GM12891 (cell line): ENCODE data around the gene HIC1.

Source experiments
- DNase-seq: peaks from one replicate; pipeline ENCODE4 v3.0.0; 2011; ENCODE audit warnings: low spot score; ENCODE audit not compliant: insufficient read length
- FAIRE-seq: peaks from 2 replicates; lab custom pipeline; 2011; peaks lifted over from hg19 to GRCh38; lab: Jason Lieb, UNC
- PAX5 ChIP-seq: IDR thresholded peaks from 2 replicates; pipeline ENCODE4 v1.6.1; 2011; ENCODE audit warnings: low read length, moderate library complexity, mild to moderate bottlenecking; ENCODE audit not compliant: insufficient read depth, severe bottlenecking
- POLR2A ChIP-seq: IDR thresholded peaks from 2 replicates; pipeline ENCODE4 v1.6.1; 2011; ENCODE audit warnings: low read depth, low read length, control low read depth
- POLR2AphosphoS5 ChIP-seq: IDR thresholded peaks from 2 replicates; pipeline ENCODE4 v1.6.1; 2011; ENCODE audit warnings: low read depth, low read length, control low read depth
- POU2F2 ChIP-seq: IDR thresholded peaks from 2 replicates; pipeline ENCODE4 v1.6.1; 2011; ENCODE audit warnings: low read depth, mild to moderate bottlenecking, control low read depth, low read length, moderate library complexity
- SPI1 ChIP-seq: IDR thresholded peaks from 2 replicates; pipeline ENCODE4 v1.6.1; 2011; ENCODE audit warnings: low read depth, low read length, control low read depth
- TAF1 ChIP-seq: IDR thresholded peaks from 2 replicates; pipeline ENCODE4 v1.6.1; 2011; ENCODE audit warnings: low read depth, low read length, control low read depth

The HIC1 gene

DNA sequence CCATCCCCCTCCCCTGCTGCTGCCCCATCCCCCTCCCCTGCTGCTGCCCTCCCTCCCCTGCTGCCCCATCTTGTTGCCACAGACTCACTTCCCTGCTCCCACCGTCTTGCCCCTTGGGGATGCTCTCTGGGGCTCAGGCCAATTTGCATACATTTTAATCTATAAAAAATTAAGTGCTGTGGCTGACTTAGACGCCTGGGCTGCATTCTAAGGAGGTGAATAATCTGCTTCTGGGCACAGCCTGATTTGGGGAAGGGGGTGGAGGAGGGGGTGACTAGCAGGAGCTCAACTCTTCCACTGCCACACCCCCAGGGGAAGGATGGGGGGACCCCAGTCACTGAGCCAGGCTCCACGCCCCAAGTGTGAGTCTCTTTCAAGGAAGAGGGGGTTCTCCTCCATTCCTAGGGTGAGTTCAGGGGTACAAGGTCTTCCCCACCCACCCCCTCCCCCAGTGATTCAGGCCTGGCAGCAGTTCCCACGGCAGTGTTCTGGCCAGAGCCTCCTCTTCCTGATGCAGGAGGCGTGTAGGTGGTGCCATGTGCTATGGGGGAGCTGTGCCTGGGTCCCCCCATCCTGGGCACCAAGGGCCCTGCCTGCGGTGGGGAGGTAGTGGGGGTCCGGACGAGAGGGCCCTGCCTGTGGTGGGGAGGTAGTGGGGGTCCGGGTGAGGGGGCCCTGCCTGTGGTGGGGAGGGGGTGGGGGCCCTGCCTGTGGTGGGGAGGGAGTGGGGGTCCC is 19.9 kb upstream of the HIC1 start:
- DNase-seq (no peak), FAIRE-seq (no peak)
- no peak for TF ChIP-seq PAX5
- TF ChIP-seq POLR2A: no peak
- TF ChIP-seq SPI1: no peak

DNA sequence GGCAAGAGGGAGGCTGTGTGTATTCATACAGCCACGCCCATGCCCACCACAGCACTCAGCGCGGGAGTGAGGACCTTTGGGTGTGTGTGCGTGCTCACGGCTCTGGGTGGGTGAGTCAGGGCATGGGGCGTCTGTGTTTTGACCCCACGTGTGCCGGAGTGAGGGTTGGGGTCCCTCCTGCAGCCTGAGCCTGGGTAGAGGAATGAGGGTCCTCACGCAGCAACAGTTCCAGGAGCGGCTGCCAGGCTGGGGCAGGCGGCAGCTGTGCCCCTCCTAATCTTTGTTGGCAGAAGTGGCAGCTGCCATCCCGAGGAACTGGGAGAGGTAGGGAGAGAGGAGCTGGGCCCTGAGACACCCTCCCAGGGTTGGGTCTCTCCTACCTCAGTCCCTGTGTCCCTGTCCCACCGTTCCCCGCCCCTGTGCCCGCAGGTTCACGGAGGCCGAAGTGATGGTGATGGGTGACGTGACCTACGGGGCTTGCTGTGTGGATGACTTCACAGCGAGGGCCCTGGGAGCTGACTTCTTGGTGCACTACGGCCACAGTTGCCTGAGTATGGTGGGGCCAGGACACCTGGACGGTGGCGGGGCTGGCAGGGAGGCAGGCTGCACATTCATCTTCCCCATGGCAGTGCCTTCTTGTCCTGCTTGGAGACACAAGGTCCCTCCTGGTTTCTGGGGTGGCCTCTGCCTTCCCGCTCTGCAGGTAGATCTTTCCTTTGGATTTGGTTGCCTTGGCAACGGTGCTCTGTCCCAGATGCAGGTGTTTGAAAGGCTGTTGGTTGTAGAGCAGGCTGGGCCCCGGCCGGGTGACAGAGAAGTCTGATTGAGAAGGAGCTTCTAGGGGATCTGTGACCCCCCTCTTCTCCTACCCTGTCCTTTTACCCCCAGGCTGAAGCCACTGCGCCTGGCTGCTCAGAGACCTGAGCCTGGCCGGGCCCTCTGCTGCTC is 19.1 kb upstream of the HIC1 start:
- no peak for DNase-seq
- FAIRE-seq: no peak
- TF ChIP-seq PAX5 (no peak), POU2F2 (no peak), SPI1 (no peak), TAF1 (no peak), POLR2A (no peak), POLR2AphosphoS5 (no peak)

DNA sequence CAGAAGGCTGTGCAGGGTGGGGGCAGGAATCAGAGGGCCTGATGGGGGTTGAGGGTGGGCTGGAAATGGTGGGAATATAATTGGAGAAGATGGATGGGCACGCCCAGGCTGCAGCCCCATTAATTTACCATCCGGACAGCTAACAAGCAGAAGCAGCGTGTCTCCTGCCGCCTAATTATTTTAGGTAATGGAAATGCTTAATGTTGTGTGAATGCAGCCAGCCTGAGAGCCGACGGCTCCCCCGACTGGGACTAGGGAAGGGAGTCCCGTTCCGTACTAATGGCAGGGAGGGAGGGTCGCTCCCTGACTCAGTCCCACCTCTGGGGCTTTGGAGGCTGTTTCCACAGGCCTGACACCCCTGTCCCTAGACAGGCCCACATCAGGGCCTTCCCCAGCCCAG is 17.7 kb upstream of the HIC1 start:
- no peak for DNase-seq
- no peak for TF ChIP-seq SPI1
- TF ChIP-seq POLR2A: no peak
- TF ChIP-seq POU2F2: no peak
- TF ChIP-seq PAX5: no peak
- TF ChIP-seq TAF1: no peak
- no peak for TF ChIP-seq POLR2AphosphoS5
- FAIRE-seq: no peak

DNA sequence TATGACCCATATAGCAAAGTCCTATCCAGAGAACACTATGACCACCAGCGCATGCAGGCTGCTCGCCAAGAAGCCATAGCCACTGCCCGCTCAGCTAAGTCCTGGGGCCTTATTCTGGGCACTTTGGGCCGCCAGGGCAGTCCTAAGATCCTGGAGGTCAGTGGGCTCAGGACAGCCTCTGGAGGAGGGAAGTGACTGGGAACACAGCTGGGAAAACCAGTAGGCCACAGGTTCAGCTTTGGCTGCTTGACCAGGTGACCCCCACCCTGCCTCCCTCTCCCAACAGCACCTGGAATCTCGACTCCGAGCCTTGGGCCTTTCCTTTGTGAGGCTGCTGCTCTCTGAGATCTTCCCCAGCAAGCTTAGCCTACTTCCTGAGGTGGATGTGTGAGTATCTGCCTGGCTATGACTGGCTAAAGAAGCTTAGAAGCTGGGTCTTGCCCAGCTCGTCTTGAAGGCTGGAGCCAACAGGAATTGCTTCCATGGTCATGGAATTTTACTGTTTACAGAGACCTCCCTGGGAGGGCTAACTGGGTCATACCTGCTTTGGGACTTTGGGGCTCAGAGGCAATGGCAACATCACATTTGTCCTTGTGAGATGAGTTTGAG is 14.6 kb upstream of the HIC1 start:
- TF ChIP-seq PAX5: no peak
- no peak for TF ChIP-seq POLR2AphosphoS5
- no peak for TF ChIP-seq TAF1
- TF ChIP-seq POU2F2: no peak
- TF ChIP-seq SPI1: no peak
- TF ChIP-seq POLR2A: no peak
- FAIRE-seq (no peak), DNase-seq (no peak)

DNA sequence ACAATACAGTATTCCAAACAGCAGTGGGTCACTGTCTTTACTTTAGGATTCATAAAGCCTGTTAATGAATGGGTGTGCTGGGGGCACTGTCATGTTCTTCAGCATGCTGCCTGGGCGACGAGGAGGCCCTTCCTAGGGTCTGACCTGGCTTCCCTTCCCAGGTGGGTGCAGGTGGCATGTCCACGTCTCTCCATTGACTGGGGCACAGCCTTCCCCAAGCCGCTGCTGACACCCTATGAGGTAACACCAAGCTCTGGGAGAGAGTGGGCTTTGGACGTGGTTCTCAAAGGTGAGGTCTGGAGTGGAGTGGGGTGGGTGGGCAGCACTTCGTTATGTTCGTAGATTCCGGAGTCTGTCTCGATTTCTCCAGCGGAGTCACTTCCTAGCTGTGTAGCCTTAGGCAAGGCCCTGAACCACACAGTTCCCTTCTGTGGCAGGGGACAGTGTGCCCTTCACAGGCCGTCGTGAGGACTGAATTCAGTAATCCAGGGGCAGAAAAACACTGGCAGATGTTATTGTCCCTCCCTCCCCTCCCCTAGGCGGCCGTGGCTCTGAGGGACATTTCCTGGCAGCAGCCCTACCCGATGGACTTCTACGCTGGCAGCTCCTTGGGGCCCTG is 13.9 kb upstream of the HIC1 start:
- FAIRE-seq (no peak), DNase-seq (no peak)
- peak; percentile 4; the same call in 1 of the 2 replicates for TF ChIP-seq POLR2A
- TF ChIP-seq POLR2AphosphoS5: peak; percentile 11; the same call in 1 of the 2 replicates
- no peak for TF ChIP-seq TAF1

DNA sequence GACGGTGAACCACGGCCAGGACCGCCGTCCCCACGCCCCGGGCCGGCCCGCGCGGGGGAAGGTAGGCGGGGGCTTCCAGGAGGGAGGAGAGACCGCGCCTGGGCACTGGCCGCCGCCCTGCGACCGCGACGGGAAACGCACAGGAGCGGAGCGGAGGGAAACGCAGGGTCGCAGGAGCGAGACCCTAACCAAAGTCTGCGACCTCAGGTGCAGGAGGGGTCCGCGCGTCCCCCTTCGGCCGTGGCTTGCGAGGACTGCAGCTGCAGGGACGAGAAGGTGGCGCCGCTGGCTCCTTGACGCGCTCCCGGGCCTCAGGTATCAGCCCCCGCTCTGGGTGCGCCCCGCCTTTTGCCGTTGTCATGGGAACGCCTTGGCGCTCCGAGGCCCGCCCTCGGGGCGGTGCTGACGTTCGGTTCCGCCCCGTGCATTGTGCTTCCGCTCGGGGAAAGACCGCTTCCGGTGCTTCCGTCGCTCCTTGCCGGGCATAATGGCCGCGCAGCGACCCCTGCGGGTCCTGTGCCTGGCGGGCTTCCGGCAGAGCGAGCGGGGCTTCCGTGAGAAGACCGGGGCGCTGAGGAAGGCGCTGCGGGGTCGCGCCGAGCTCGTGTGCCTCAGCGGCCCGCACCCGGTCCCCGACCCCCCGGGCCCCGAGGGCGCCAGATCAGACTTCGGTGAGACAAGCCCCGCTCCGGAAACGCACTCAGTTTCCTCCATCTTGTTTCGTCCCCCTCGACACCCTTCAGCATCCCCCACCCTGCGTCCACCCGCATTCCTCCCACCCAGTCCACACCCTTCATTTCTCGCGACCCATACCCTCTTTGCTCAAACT is 13.1 kb upstream of the HIC1 start, which contains the start of gene OVCA2:
Gene OVCA2, plus strand, starts transcription at position 462 of the 829 bp plus-strand sequence. Its CDS starts 26 bp downstream, at position 488.
- DNase-seq: peak; percentile 99
- FAIRE-seq: peak; percentile 100
- TF ChIP-seq SPI1 (peak; percentile 27; the same call in 1 of the 2 replicates), POU2F2 (peak; percentile 76), POLR2A (peak; percentile 88), POLR2AphosphoS5 (peak; percentile 83), TAF1 (peak; percentile 91), PAX5 (peak; percentile 76)

DNA sequence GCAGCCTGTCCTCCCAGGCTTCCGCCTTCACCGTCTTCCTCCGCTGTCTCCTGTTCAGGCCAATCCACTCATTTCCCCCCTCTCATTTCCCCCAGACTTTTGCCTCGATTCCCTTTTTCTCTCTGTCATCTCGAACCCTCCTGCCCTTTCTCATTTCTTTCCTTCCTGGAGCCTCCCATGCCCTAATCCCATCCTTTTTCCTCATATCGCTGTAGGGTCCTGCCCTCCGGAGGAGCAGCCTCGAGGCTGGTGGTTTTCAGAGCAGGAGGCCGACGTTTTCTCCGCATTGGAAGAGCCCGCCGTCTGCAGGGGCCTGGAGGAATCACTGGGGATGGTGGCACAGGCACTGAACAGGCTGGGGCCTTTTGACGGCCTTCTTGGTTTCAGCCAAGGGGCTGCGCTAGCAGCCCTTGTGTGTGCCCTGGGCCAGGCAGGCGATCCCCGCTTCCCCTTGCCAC is 12.5 kb upstream of the HIC1 start:
- TF ChIP-seq SPI1 (peak; percentile 31; the same call in 1 of the 2 replicates), POLR2A (no peak; the same call in 1 of the 2 replicates)
- FAIRE-seq: no peak

DNA sequence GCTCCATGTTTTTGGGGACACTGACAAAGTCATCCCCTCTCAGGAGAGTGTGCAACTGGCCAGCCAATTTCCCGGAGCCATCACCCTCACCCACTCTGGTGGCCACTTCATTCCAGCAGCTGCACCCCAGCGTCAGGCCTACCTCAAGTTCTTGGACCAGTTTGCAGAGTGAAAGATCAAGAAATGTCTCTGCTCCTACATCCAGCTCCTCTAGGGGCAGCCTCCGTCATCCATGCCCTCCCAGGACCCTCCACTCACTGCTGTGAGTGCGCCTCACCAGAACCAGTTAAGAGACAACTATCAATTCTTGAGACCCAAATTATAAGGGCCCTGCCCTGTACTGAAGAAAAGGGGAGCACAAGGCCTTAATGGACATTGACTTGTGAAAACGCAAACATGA is 12.0 kb upstream of the HIC1 start:
- DNase-seq (no peak), FAIRE-seq (peak; percentile 28)
- TF ChIP-seq PAX5: no peak
- no peak for TF ChIP-seq POLR2AphosphoS5
- TF ChIP-seq TAF1: no peak
- TF ChIP-seq POU2F2: no peak
- no peak for TF ChIP-seq POLR2A
- TF ChIP-seq SPI1: no peak

More for the DNA sequence above, 12.5 kb upstream of the HIC1 start:
- DNase-seq: no peak
